ENCODE measurements around the gene SLC8B1. TPM values are rescaled to one million over a fixed set of nuclear protein-coding genes. Genes with fewer than 3 reads are reported as not detected.

Gene SLC8B1
- total and polyA plus RNA-seq, 9 of the 15 experiments (the other 6 are each of a cell fraction or from before 2014, with no cell fraction given), result 0.86 to 34.1 (median 18.5) TPM

DNA sequence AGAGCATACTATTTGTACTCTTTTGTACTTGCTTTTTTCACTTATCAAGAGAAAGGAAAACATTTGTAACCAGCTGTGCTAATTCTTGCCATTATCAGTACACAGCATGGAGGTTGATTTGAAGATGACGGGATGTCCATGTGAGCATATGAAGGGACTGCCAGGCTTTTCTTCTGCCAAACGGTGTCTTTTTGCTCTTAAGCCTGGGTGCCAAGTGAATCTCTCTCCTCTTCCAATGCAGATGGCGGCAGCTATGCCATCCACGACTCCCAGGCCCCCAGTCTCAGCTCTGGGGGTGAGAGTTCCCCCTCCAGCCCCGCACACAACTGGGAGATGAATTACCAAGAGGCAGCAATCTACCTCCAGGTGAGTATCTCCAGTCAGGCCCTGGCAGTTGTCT is 74.8 kb downstream of the SLC8B1 start:
- peak overlapping the region in 1 of 2 experiments; percentile 57; a peak in 2 of 4 replicates for H3K9ac ChIP-seq (ENCODE audit: insufficient read depth in 1 of 2, low read depth in 2 of 2, low read length in 2 of 2)
- intact Hi-C loops (cut with micrococcal nuclease), result no loop called here
- no peaks in the 10 kb centered on the region for H4K20me1 ChIP-seq (replicated peaks; ENCODE audit: control insufficient read depth, insufficient read depth, low read length)
- no TSS peak for BruUV-seq (replicated peaks)
- H3K4me1 ChIP-seq (replicated peaks in 1 of 2; ENCODE audit: control insufficient read depth in 2 of 2, insufficient read depth in 2 of 2, low read length in 2 of 2), result peaks cover 0 to 4% of the 10 kb centered on the region in 2 experiments; a peak in 3 of 5 replicates
- TF ChIP-seq RFX5 (IDR thresholded peaks at IDR 0.05; ENCODE audit: low read depth, low read length) (no peak), SP1 (CRISPR knock-in tag; IDR thresholded peaks at IDR 0.05) (no peak), TFAM (CRISPR knock-in tag; conservative IDR thresholded peaks at IDR 0.05) (no peak), DEAF1 (CRISPR knock-in tag; IDR thresholded peaks at IDR 0.05) (0 out of 2 replicates have a peak, but pooled peaks have one; percentile 21), KDM2B (CRISPR knock-in tag; IDR thresholded peaks at IDR 0.05) (no peak), ZFP91 (CRISPR knock-in tag; IDR thresholded peaks at IDR 0.05) (no peak)
- TF ChIP-seq, protein P1, sequence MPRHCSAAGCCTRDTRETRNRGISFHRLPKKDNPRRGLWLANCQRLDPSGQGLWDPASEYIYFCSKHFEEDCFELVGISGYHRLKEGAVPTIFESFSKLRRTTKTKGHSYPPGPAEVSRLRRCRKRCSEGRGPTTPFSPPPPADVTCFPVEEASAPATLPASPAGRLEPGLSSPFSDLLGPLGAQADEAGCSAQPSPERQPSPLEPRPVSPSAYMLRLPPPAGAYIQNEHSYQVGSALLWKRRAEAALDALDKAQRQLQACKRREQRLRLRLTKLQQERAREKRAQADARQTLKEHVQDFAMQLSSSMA (CRISPR knock-in tag; IDR thresholded peaks at IDR 0.05), result no peak
- ChIA-PET CTCF (ENCODE audit: low intra/inter-chr PET ratio) (no interaction called here), POLR2A (interaction anchor here (0.8 kb wide), 2 partner anchors 10 to 28 kb away, joined by 3 to 6 read pairs; no protein-coding TSS in a partner anchor)
- no peak overlapping the region for H3K27ac ChIP-seq (ENCODE audit: extremely low read depth, low read depth, low read length)
- ATAC-seq (no peak), FAIRE-seq (no peak), DNase-seq (ENCODE audit: extremely low read depth in 1 of 4, low spot score in 3 of 4) (no peak)
- 69% methylated on average over 5 of the region's 5 CpGs for WGBS (ENCODE audit: insufficient coverage, low coverage, missing lambda C conversion rate)
- in situ Hi-C loops (cut with MboI), result no loop called here
- H3K27me3 ChIP-seq (ENCODE audit: control insufficient read depth in 2 of 2, insufficient read depth in 2 of 2, low read length in 2 of 2), result no peaks in the 10 kb centered on the region
- H3K9me1 ChIP-seq (ENCODE audit: control insufficient read depth, insufficient read depth, low read length), result no peaks in the 10 kb centered on the region
- H3K36me3 ChIP-seq (ENCODE audit: control insufficient read depth, insufficient read depth, low read length), result peaks cover 16% of the 10 kb centered on the region; the same call in 1 of the 3 replicates
- H3K9me3 ChIP-seq (replicated peaks; ENCODE audit: control insufficient read depth, insufficient read depth, low read depth, low read length), result no peaks in the 10 kb centered on the region
- no peak overlapping the region for H3K4me2 ChIP-seq (ENCODE audit: insufficient read depth, low read length)
- H2AFZ ChIP-seq (ENCODE audit: low read depth, low read length), result no peak overlapping the region
- H3K79me2 ChIP-seq (ENCODE audit: control insufficient read depth, insufficient read depth, low read length), result no peaks in the 10 kb centered on the region
- H3K4me3 ChIP-seq, result no peak overlapping the region

Measured in K562 (cell line).